Calu3 (cell line): Measurements from ENCODE around the gene DERA. TPM values are rescaled to one million over a fixed set of nuclear protein-coding genes. Genes with fewer than 3 reads are reported as not detected.

Experiments
- BruUV-seq: library from RNA; stranded (reverse); fragments of 400-500 nt; replicated peaks from 2 replicates; lab custom pipeline; 2021; lab: Mats Ljungman, UMichigan
- CTCF ChIA-PET: fragments of 300-600 bp; sonication (Branson Sonifier 250); formaldehyde crosslinking; loops from one replicate; lab custom pipeline; 2022; ENCODE audit warnings: antibody characterized with exemption; lab: Charles Lee
- DNase-seq: peaks from one replicate; pipeline ENCODE4 v3.0.0; 2022
- H3K27ac Mint-ChIP-seq: one replicate; pipeline ENCODE4 v1.8.0; 2022; ENCODE audit warnings: mixed read lengths; ENCODE audit not compliant: unreplicated experiment
- H3K27me3 Mint-ChIP-seq: one replicate; pipeline ENCODE4 v1.8.0; 2022; ENCODE audit warnings: mixed read lengths; ENCODE audit not compliant: unreplicated experiment
- H3K36me3 Mint-ChIP-seq: one replicate; pipeline ENCODE4 v1.8.0; 2022; ENCODE audit warnings: mild to moderate bottlenecking, moderate library complexity, mixed read lengths; ENCODE audit not compliant: insufficient read depth, unreplicated experiment
- H3K4me1 Mint-ChIP-seq: one replicate; pipeline ENCODE4 v1.8.0; 2022; ENCODE audit warnings: mild to moderate bottlenecking, low read depth, mixed read lengths; ENCODE audit not compliant: unreplicated experiment
- H3K4me3 Mint-ChIP-seq: one replicate; pipeline ENCODE4 v1.8.0; 2022; ENCODE audit warnings: mild to moderate bottlenecking, low read depth, moderate library complexity, mixed read lengths; ENCODE audit not compliant: unreplicated experiment
- H3K9me3 Mint-ChIP-seq: one replicate; pipeline ENCODE4 v1.8.0; 2022; ENCODE audit warnings: low read depth, mixed read lengths; ENCODE audit not compliant: unreplicated experiment
- CTCF ChIP-seq: fragments of 200-600 bp; IDR thresholded peaks from one replicate; pipeline ENCODE4 v1.8.0; 2022; ENCODE audit warnings: antibody characterized with exemption; ENCODE audit not compliant: unreplicated experiment
- intact Hi-C: fragments of 100-400 bp; cut with micrococcal nuclease; formaldehyde crosslinking; loops from one replicate; pipeline ENCODE4 v1.10.0; 2022; ENCODE audit not compliant: unreplicated experiment
- total RNA-seq: library from RNA; stranded (reverse); gene quantifications from 2 replicates; pipeline ENCODE4 v1.2.3, GENCODE V29; 2022

Gene DERA
- total RNA-seq, 1 experiment from 2014 or later: 29.8 TPM

GRCh38 chr12:15997910-15998309 is 86.8 kb downstream of the DERA start:
- H3K36me3 Mint-ChIP-seq: no peaks in the 10 kb centered on the region
- no peaks in the 10 kb centered on the region for H3K27me3 Mint-ChIP-seq
- BruUV-seq: no TSS peak
- no peak for TF ChIP-seq CTCF
- no peak for DNase-seq
- no peak overlapping the region for H3K4me3 Mint-ChIP-seq
- CTCF ChIA-PET: interaction anchor here (1.1 kb wide), 1 partner anchor 388 kb away, joined by 3 read pairs; no protein-coding TSS in a partner anchor
- no peak overlapping the region for H3K27ac Mint-ChIP-seq
- H3K9me3 Mint-ChIP-seq: no peaks in the 10 kb centered on the region
- H3K4me1 Mint-ChIP-seq: peaks cover 11% of the 10 kb centered on the region
- intact Hi-C loops: no loop called here

- CTCF ChIA-PET: no interaction called here
- no TSS peak for BruUV-seq
- TF ChIP-seq CTCF: no peak
- DNase-seq: no peak
- no peaks in the 10 kb centered on the region for H3K9me3 Mint-ChIP-seq
- no peaks in the 10 kb centered on the region for H3K27me3 Mint-ChIP-seq
- H3K36me3 Mint-ChIP-seq: no peaks in the 10 kb centered on the region
- intact Hi-C loops: no loop called here
- H3K4me3 Mint-ChIP-seq: no peak overlapping the region
- H3K27ac Mint-ChIP-seq: no peak overlapping the region
- H3K4me1 Mint-ChIP-seq: no peaks in the 10 kb centered on the region
These were observed 91.7 kb downstream of the DERA start for GRCh38 chr12:16002880-16003279.

GRCh38 chr12:16003460-16003859 is 92.3 kb downstream of the DERA start:
- no peak for DNase-seq
- Mint-ChIP-seq H3K9me3 (no peaks in the 10 kb centered on the region), H3K27me3 (no peaks in the 10 kb centered on the region), H3K4me1 (no peaks in the 10 kb centered on the region), H3K4me3 (no peak overlapping the region), H3K27ac (no peak overlapping the region), H3K36me3 (no peaks in the 10 kb centered on the region)
- intact Hi-C loops: no loop called here
- no peak for TF ChIP-seq CTCF
- no TSS peak for BruUV-seq
- CTCF ChIA-PET: no interaction called here

- no peak overlapping the region for H3K4me3 Mint-ChIP-seq
- no peaks in the 10 kb centered on the region for H3K36me3 Mint-ChIP-seq
- no peaks in the 10 kb centered on the region for H3K27me3 Mint-ChIP-seq
- BruUV-seq: no TSS peak
- no peaks in the 10 kb centered on the region for H3K9me3 Mint-ChIP-seq
- no peak for TF ChIP-seq CTCF
- DNase-seq: no peak
- H3K27ac Mint-ChIP-seq: no peak overlapping the region
- CTCF ChIA-PET: no interaction called here
- intact Hi-C loops: no loop called here
- no peaks in the 10 kb centered on the region for H3K4me1 Mint-ChIP-seq
These were observed 95.6 kb downstream of the DERA start for GRCh38 chr12:16006752-16007151.
